AG04450 (cell line): ENCODE results near the gene ZNF793. TPM values are rescaled to one million over a fixed set of nuclear protein-coding genes. Genes with fewer than 3 reads are reported as not detected.

Experiments
- CTCF ChIA-PET: fragments of 300-600, 350-600 bp; formaldehyde crosslinking; extraction: SDS; loops from one replicate; lab custom pipeline; 2022; ENCODE audit warnings: antibody characterized with exemption, inconsistent platforms; lab: Charles Lee
- POLR2A ChIA-PET: fragments of 350-600 bp; formaldehyde crosslinking; extraction: SDS; loops from one replicate; lab custom pipeline; 2021; ENCODE audit warnings: antibody characterized with exemption, inconsistent platforms; lab: Yijun Ruan, JAX
- DNase-seq: peaks from one replicate; pipeline ENCODE4 v3.0.0-alpha.2; 2011; ENCODE audit warnings: low read depth, low spot score
- H3K27ac ChIP-seq: one replicate; pipeline ENCODE4 v1.5.1; 2012; ENCODE audit warnings: low read depth, low read length, control low read depth
- H3K27me3 ChIP-seq: one replicate; pipeline ENCODE4 v1.6.0; 2012; ENCODE audit warnings: low read length; ENCODE audit not compliant: control insufficient read depth, insufficient read depth
- H3K4me3 ChIP-seq: 2 replicates; pipeline ENCODE4 v1.5.1; 2011; ENCODE audit warnings: mild to moderate bottlenecking, low read depth, low read length, control low read depth
- H3K9me3 ChIP-seq: 2 replicates; pipeline ENCODE4 v1.5.1; 2012; ENCODE audit warnings: low read length; ENCODE audit not compliant: control insufficient read depth, insufficient read depth
- polyA plus RNA-seq: library from polyadenylated mRNA; depleted of rRNA; stranded (reverse); fragments of >200 nt; gene quantifications from 2 replicates; pipeline ENCODE4 v1.2.3, GENCODE V29; 2011
- TF ChIP-seq, protein P1 (sequence below): IDR thresholded peaks from 2 replicates; pipeline ENCODE4 v1.5.1; 2011; ENCODE audit warnings: low read depth, low read length, control low read depth, inconsistent platforms

ZNF793 gene
- polyA plus RNA-seq, 1 experiment, result 0.87 TPM

DNA sequence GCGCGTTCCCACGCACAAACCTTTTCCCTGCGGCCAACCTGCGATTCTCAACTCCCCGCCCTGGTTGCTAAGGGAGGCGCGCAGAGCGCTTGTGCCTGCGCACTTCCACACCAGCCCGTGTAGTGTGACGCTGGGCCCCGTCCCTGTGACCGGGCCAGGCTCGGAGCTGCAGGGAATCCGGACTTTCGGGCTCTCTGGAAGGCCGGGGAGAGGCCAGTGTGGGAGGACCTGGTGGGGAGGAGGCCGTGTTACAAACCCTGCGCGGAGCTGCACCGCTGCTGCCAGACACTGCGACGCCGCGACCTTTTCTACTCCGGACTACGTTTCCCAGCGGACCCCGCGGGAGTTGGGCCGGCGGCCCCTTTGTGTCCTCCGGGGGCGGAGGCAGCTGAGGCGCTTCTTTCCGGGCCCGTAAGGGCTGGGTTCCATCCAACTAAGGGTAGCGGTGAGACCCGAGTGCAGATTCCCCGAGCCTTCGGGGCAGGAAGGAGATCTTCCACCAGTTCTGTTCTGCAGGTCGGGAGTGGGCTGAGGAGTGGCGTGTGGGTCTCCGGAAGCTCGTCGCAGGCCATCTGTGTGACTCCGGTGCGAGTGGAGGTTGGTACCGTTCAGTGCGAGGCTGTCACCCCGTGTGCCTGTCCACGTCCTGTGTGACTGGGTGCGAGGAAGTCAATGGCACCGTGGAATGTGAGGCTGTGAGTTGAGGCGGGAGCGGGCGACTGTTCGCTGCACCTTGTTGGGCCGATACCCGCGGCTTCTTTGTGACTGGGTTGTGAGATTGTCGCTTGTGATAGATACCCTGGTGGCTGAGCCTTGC is 37.6 kb upstream of the ZNF793 start, which contains the start of gene ZNF570:
TSS of gene ZNF570 (plus strand) at position 396 of the 817 bp plus-strand sequence. CDS start 999 bp downstream, outside the sequence.
- POLR2A ChIA-PET, result interaction anchor here (0.8 kb wide), 1 partner anchor 125 kb away, joined by 5 read pairs; the partner anchor contains the start of genes ZNF540 and ZNF571
- TF ChIP-seq, protein P1, sequence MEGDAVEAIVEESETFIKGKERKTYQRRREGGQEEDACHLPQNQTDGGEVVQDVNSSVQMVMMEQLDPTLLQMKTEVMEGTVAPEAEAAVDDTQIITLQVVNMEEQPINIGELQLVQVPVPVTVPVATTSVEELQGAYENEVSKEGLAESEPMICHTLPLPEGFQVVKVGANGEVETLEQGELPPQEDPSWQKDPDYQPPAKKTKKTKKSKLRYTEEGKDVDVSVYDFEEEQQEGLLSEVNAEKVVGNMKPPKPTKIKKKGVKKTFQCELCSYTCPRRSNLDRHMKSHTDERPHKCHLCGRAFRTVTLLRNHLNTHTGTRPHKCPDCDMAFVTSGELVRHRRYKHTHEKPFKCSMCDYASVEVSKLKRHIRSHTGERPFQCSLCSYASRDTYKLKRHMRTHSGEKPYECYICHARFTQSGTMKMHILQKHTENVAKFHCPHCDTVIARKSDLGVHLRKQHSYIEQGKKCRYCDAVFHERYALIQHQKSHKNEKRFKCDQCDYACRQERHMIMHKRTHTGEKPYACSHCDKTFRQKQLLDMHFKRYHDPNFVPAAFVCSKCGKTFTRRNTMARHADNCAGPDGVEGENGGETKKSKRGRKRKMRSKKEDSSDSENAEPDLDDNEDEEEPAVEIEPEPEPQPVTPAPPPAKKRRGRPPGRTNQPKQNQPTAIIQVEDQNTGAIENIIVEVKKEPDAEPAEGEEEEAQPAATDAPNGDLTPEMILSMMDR, result no peak
- DNase-seq, result peak; percentile 62
- H3K27me3 ChIP-seq, result no peaks in the 10 kb centered on the region
- CTCF ChIA-PET, result no interaction called here
- H3K27ac ChIP-seq, result peak within 1 kb of the TSS; percentile 61
- peak within 1 kb of the TSS; percentile 100 for H3K4me3 ChIP-seq
- peaks cover 41% of the 10 kb centered on the region for H3K9me3 ChIP-seq

DNA sequence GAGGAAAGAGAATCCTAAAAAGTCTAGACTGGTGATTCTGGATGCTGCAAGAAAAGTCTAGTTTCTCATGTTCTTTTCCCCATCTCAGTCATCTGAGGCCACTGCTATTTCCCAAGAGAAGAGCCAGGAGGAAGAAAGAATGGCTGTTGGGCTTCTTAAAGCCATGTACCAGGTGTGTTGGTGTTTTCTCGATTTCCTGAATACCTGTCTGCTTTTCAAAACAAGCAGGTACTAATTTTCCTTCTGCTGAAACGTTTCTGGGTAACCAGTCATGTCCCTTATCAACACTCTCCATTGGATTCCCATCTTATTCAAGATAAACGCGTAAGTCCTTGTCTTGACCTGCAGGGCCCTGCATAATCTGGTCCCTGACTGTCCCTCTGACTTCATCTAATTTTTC is 36.5 kb upstream of the ZNF793 start:
- H3K27ac ChIP-seq, result no peak overlapping the region
- DNase-seq, result no peak
- peaks cover 47% of the 10 kb centered on the region for H3K9me3 ChIP-seq
- TF ChIP-seq, protein P1, result no peak
- peak overlapping the region; percentile 100 for H3K4me3 ChIP-seq
- CTCF ChIA-PET, result no interaction called here
- POLR2A ChIA-PET, result no interaction called here
- H3K27me3 ChIP-seq, result no peaks in the 10 kb centered on the region

DNA sequence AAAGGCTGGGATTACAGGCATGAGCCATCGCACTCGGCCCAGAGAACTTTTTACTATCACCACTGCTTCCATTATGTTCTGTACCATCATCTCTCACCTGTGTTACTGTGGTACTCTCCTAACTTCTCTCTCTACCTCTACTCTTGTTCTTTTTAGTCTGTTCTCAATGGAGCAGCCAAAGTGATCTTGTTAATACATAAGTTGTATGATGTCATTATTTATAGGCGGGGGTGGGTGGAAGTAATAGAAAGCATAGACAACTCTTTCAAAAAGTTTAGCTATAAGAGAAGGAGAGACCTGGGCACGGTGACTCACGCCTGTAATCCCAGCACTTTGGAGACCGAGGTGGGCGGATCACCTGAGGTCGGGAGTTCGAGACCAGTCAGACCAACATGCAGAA is 34.6 kb upstream of the ZNF793 start:
- Histone ChIP-seq H3K4me3 (no peak overlapping the region), H3K9me3 (peaks cover 52% of the 10 kb centered on the region), H3K27me3 (no peaks in the 10 kb centered on the region), H3K27ac (no peak overlapping the region)
- ChIA-PET POLR2A (no interaction called here), CTCF (no interaction called here)
- TF ChIP-seq, protein P1, result no peak
- no peak for DNase-seq

DNA sequence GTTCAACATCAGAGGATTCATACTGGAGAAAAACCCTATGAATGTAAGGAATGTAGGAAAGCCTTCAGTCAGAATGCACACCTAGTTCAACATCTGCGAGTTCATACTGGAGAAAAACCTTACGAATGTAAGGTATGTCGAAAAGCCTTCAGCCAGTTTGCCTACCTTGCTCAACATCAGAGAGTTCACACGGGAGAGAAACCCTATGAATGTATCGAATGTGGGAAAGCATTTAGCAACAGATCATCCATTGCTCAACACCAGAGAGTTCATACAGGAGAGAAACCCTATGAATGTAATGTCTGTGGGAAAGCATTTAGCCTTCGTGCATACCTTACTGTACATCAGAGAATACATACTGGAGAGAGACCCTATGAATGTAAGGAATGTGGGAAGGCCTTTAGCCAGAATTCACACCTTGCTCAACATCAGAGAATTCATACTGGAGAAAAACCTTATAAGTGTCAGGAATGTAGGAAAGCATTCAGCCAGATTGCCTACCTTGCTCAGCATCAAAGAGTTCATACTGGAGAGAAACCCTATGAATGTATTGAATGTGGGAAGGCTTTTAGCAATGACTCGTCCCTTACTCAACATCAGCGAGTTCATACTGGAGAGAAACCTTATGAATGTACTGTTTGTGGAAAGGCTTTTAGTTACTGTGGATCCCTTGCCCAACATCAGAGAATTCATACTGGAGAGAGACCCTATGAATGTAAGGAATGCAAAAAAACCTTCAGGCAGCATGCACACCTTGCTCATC is 22.2 kb upstream of the ZNF793 start:
- no peak for DNase-seq
- Histone ChIP-seq H3K27me3 (no peaks in the 10 kb centered on the region), H3K27ac (no peak overlapping the region), H3K9me3 (peaks cover 46% of the 10 kb centered on the region), H3K4me3 (no peak overlapping the region)
- ChIA-PET CTCF (no interaction called here), POLR2A (no interaction called here)
- TF ChIP-seq, protein P1, result no peak
